MG63 (cell line): ENCODE data around the gene ADAMTS2. TPM values are rescaled to one million over a fixed set of nuclear protein-coding genes. Genes with fewer than 3 reads are reported as not detected.

ENCODE experiments used
- DNase-seq: peaks from one replicate; pipeline ENCODE4 v3.0.0-alpha.2; 2020
- H3K27me3 ChIP-seq: fragments of 250-450 bp; sonication (Bioruptor Pico); 2 replicates; pipeline ENCODE4 v1.5.1; 2020; ENCODE audit warnings: mild to moderate bottlenecking, moderate library complexity
- H3K36me3 ChIP-seq: fragments of 250-450 bp; sonication (Bioruptor Pico); 2 replicates; pipeline ENCODE4 v1.5.1; 2020; ENCODE audit warnings: mild to moderate bottlenecking, moderate library complexity
- H3K4me3 ChIP-seq: fragments of 250-450 bp; sonication (Bioruptor Pico); 2 replicates; pipeline ENCODE4 v1.5.1; 2020; ENCODE audit warnings: mild to moderate bottlenecking, moderate library complexity
- H3K9me3 ChIP-seq: fragments of 250-450 bp; sonication (Bioruptor Pico); 2 replicates; pipeline ENCODE4 v1.5.1; 2020; ENCODE audit warnings: mild to moderate bottlenecking, moderate library complexity
- total RNA-seq: library from RNA; depleted of rRNA; stranded (reverse); fragments of >200 nt; shearing (Covaris generic); gene quantifications from 2 replicates; pipeline ENCODE4 v1.2.3, GENCODE V29; 2014; ENCODE audit warnings: low replicate concordance

Gene ADAMTS2
- total RNA-seq, 1 experiment from 2014 or later = 141 TPM

- DNase-seq = peak; percentile 86
- Histone ChIP-seq H3K9me3 (no peaks in the 10 kb centered on the region), H3K36me3 (peaks cover 70% of the 10 kb centered on the region), H3K27me3 (no peaks in the 10 kb centered on the region), H3K4me3 (no peak overlapping the region)
Observed at GRCh38 chr5:179209359-179210150, 135.7 kb downstream of the ADAMTS2 start.

DNA sequence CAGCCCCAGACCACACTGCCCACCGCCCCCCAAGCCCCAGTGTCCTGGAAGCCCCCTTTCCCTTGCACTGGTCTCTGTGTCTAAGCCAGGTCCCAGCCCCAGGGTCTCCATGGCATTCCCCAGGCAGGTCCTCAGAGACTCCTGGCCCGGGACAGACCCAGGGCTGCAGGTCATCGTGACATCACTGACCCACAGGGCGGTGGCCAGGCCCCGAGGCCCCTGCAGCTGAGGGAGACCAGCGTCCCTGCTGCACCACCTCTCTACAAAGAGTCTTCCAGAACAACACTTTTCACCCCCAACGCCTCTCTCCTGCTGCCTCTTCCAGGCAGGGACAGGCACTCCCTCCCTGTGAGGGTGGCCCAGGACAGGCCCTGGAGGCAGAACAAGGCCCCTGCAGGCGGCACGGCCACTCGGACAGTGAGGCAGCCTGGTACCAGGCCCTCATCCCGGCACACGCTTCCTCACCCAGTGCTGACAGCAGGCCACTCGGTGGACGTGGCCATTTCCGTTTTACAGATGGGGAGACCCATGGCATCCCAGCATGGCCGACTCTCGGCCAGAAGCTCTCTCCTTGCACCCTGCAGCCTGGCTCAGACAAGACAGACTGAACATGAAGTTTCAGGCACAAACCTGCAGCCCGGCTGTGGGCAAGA, 136.4 kb downstream of the ADAMTS2 start:
- no peaks in the 10 kb centered on the region for H3K27me3 ChIP-seq
- no peak for DNase-seq
- no peak overlapping the region for H3K4me3 ChIP-seq
- peaks cover 73% of the 10 kb centered on the region for H3K36me3 ChIP-seq
- no peaks in the 10 kb centered on the region for H3K9me3 ChIP-seq

- H3K4me3 ChIP-seq = no peak overlapping the region
- H3K9me3 ChIP-seq = no peaks in the 10 kb centered on the region
- DNase-seq = no peak
- H3K27me3 ChIP-seq = no peaks in the 10 kb centered on the region
- peaks cover 78% of the 10 kb centered on the region for H3K36me3 ChIP-seq
Observed at GRCh38 chr5:179207920-179208705, 137.1 kb downstream of the ADAMTS2 start.

DNA sequence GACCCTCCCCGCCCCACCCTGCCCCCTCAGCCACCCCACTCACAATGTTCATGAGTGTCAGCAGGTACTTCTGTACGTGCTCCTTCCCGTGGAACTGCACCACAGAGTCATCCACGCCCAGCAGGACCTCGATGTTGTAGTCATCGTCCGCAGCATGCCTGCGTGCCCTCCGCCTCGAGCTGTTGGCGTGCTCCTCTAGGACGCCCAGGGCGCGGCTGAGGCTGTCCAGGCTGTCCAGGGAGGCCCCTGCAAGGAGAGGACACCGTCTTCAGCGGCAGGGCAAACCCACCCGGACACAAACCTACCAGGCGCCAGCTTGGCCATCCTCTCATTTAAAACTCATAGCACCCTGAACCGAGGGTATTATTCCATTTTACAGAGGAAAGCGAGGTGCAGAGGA, 137.8 kb downstream of the ADAMTS2 start:
- H3K27me3 ChIP-seq = no peaks in the 10 kb centered on the region
- H3K4me3 ChIP-seq = no peak overlapping the region
- no peaks in the 10 kb centered on the region for H3K9me3 ChIP-seq
- no peak for DNase-seq
- peaks cover 84% of the 10 kb centered on the region for H3K36me3 ChIP-seq

DNA sequence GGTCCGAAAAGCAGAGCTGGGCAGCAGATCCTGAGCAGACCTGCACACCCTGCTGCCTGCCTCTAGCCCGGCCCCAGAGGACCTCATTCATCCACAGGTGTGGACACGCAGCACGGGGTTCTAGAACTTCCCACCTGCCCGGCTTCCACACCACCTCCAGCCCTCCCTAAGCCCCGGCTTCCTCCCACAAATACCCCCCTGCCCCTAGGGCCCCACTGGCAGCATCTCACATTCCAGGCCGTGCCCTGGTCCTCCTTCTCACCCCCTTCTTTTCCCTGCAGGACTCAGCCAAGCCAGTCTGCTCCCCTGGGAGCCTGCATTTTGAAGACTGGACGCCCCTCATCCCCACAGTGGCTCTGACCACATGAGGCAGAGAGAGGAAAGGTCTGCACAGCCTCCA, 138.9 kb downstream of the ADAMTS2 start:
- Histone ChIP-seq H3K9me3 (no peaks in the 10 kb centered on the region), H3K36me3 (peaks cover 87% of the 10 kb centered on the region), H3K27me3 (no peaks in the 10 kb centered on the region), H3K4me3 (no peak overlapping the region)
- no peak for DNase-seq

DNA sequence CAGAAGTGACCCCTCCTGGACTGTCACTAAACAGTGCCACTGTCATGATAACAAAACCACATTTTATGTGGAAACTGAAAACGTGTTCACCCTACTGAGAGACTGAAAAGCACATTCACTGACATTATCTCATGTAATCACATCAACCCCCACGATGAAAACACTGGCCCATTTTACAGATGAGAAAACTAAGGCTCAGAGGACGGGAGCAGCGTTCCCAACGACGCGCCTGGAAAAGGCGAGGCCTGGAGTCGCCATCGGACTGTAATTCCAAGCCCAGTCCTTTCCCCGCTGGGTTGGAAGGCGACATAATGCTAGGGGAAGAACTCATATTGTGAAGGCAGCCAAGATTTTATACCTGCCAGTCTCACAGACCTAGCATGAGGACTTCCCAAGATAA, 140.0 kb downstream of the ADAMTS2 start:
- no peaks in the 10 kb centered on the region for H3K9me3 ChIP-seq
- no peak for DNase-seq
- no peak overlapping the region for H3K4me3 ChIP-seq
- H3K36me3 ChIP-seq = peaks cover 81% of the 10 kb centered on the region
- H3K27me3 ChIP-seq = no peaks in the 10 kb centered on the region

DNA sequence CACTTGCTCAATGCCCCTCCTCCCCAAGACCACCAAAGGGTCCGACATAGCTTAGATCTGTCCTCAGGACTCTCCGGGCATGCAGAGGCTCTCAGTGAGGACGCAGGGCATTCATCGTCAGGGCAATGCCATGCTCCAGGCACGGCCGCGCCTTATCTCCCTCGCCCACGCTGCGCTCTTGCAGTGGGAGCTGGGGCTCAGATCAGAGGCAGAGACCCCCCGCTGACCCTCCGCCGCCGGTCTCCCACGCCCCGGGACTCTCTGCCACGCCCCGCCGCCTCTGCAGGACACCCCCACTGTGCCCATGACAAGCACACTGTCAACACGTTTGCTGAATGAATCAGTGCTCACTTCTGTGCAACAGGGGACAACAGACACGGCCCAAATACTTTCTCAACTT, 140.7 kb downstream of the ADAMTS2 start:
- no peaks in the 10 kb centered on the region for H3K9me3 ChIP-seq

DNA sequence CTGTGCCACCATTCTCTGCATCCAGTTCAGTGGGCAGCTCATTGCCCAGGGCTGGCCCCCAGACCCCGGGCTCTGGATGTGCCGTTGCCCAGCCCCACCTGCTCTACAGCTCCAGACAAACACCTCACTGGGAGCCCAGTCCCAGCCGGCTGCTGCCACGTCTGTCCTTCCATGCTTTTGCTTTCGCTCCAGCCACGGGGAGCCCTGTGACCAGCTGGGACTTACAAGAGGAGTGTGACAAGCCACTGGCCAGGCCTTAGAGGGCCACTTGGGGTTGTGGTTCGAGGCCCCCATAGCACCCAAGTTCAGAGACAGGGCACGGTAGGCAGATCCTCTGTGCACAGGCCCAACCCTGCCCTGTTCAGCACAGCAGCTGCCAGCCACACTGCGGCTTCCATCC, 142.0 kb downstream of the ADAMTS2 start:
- peaks cover 73% of the 10 kb centered on the region for H3K36me3 ChIP-seq
- DNase-seq = no peak
- H3K9me3 ChIP-seq = no peaks in the 10 kb centered on the region
- no peak overlapping the region for H3K4me3 ChIP-seq
- no peaks in the 10 kb centered on the region for H3K27me3 ChIP-seq

More for the DNA sequence above, 140.7 kb downstream of the ADAMTS2 start:
- DNase-seq = no peak
- Histone ChIP-seq H3K4me3 (no peak overlapping the region), H3K27me3 (no peaks in the 10 kb centered on the region), H3K36me3 (peaks cover 78% of the 10 kb centered on the region)

DNA sequence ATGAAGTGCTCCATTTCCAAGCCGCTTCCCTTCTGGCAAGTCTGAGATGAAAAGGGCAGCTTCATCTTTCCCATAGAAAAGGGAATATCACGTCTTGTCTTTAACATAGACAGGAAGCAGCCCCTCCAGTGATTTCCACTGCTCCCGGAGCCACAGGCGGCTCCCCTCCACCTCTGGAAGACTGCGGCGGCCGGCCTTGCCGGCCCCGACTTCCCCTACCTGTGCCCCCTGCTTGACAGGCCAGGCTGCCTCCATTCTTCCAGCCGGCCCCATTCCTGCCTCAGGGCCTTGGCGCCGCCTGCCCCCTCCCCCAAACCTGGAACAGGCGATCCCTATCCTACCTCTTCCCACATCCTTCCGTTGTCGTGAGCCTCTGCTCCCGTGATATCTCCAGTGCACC, 143.3 kb downstream of the ADAMTS2 start:
- DNase-seq = no peak
- Histone ChIP-seq H3K9me3 (no peaks in the 10 kb centered on the region), H3K27me3 (no peaks in the 10 kb centered on the region), H3K4me3 (no peak overlapping the region), H3K36me3 (peaks cover 76% of the 10 kb centered on the region)

GRCh38 chr5:179199246-179199645, 146.0 kb downstream of the ADAMTS2 start:
- H3K4me3 ChIP-seq = no peak overlapping the region
- DNase-seq = peak; percentile 0
- peaks cover 81% of the 10 kb centered on the region for H3K36me3 ChIP-seq
- no peaks in the 10 kb centered on the region for H3K27me3 ChIP-seq
- H3K9me3 ChIP-seq = no peaks in the 10 kb centered on the region

GRCh38 chr5:179198825-179199224, 146.4 kb downstream of the ADAMTS2 start:
- Histone ChIP-seq H3K27me3 (no peaks in the 10 kb centered on the region), H3K9me3 (no peaks in the 10 kb centered on the region), H3K4me3 (no peak overlapping the region), H3K36me3 (peaks cover 82% of the 10 kb centered on the region)
- peak; percentile 1 for DNase-seq

GRCh38 chr5:179196405-179197079, 148.7 kb downstream of the ADAMTS2 start:
- Histone ChIP-seq H3K27me3 (no peaks in the 10 kb centered on the region), H3K36me3 (peaks cover 80% of the 10 kb centered on the region), H3K9me3 (no peaks in the 10 kb centered on the region), H3K4me3 (no peak overlapping the region)
- DNase-seq = peak; percentile 0

- peaks cover 85% of the 10 kb centered on the region for H3K36me3 ChIP-seq
- H3K9me3 ChIP-seq = no peaks in the 10 kb centered on the region
- no peaks in the 10 kb centered on the region for H3K27me3 ChIP-seq
- no peak overlapping the region for H3K4me3 ChIP-seq
- DNase-seq = peak; percentile 0
Observed at GRCh38 chr5:179195561-179196404, 149.5 kb downstream of the ADAMTS2 start.

GRCh38 chr5:179194941-179195381, 150.3 kb downstream of the ADAMTS2 start:
- Histone ChIP-seq H3K27me3 (no peaks in the 10 kb centered on the region), H3K4me3 (no peak overlapping the region), H3K9me3 (no peaks in the 10 kb centered on the region), H3K36me3 (peaks cover 83% of the 10 kb centered on the region)
- DNase-seq = peak; percentile 10

DNA sequence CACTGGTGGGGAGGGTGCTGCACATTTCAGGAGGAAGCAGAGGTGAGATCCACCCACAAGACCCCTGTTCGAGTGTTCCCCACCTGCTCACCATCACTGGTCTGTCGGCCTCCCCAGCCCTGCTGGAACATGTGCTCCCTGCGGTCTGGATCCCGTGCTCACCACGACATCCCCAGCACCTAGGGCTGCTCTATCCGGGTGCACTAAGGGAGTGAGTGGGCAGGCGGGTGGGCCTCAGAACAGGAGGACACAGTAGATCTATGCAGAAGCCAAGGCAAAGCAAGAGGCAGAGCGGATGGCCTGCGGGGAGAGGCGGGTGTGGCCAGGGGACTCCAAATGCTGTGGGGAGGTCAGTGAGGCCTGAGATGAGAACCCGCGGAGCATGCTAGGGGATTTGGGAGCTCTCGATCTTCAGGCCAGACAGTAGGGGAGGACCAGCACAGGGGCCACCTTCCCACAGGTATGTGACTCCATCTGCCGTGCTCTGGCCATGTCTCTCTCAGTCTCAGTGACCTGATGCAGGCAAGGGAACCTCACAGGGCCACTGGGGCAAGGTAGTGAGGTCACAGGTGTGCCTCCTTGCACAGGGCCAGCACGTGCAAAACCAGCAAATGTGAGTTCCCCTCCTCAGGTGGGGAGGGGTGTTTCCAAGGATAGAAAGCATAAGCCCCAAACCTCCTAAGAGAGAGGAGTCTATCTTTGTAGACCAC, 150.9 kb downstream of the ADAMTS2 start:
- no peak overlapping the region for H3K4me3 ChIP-seq
- no peaks in the 10 kb centered on the region for H3K9me3 ChIP-seq
- no peak for DNase-seq
- H3K27me3 ChIP-seq = no peaks in the 10 kb centered on the region
- H3K36me3 ChIP-seq = peaks cover 83% of the 10 kb centered on the region
